Kasumi-1 (cell line): ENCODE data around the gene PIH1D1.

ENCODE experiments used
- DNase-seq, 2 experiments: peaks; one replicate each; lab custom pipeline; 2025; lab: John Stamatoyannopoulos, UW

The PIH1D1 gene

DNA sequence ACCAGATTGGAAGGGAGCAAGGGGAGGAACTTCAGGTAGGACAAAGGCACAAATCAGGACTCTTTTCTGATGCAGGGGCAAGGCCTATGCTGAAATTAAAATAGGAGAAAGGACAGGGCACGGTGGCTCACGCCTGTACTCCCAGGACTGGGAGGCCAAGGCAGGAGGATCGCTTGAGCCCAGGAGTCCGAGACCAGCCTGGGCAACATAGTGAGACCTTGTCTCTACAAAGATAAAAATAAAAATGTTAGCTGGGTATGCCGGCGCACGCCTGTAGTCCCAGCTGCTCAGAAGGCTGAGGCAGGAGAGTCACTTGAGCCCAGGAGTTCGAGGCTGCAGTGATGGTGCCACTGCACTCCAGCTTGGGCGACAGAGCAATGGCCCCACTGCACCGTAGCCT is 15.9 kb downstream of the PIH1D1 start:
- no peak for DNase-seq

GRCh38 chr19:49434907-49435583 is 16.6 kb downstream of the PIH1D1 start:
- DNase-seq, result no peak

DNA sequence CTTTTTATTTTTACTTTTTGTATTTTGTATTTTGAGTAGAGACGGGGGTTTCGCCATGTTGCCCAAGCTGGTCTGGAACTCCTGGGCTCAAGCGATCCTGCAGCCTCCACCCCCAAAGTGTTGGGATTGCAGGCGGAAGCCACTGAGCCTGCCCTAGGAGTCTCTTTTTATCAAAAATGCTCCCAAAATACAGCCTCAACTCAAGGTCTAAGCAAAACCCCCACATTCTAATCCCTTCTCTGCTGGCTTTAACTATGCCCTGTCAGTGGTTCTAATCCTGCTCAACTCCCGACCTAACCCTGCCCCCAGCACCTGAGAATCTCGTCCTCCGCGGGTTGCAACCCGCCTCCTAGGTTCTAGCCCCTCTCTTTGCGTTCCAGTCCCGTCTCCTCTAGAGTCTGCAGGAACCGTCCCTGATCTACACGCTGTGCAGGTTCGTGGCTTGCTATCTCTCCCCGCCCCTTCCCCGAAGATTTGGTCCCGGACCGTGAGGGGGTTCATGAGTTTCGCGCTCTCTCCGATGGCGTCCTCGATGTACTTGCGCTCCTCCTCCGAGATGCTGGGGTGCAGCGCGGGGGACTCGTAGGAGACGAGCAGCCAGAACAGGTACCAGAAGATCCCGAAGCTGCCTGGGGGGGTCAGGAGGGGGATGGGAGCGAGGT is 18.2 kb downstream of the PIH1D1 start:
- DNase-seq, result no peak

- no peak for DNase-seq
Observed at GRCh38 chr19:49432141-49433073, 19.2 kb downstream of the PIH1D1 start.

GRCh38 chr19:49431330-49431749 is 20.3 kb downstream of the PIH1D1 start:
- no peak for DNase-seq

DNA sequence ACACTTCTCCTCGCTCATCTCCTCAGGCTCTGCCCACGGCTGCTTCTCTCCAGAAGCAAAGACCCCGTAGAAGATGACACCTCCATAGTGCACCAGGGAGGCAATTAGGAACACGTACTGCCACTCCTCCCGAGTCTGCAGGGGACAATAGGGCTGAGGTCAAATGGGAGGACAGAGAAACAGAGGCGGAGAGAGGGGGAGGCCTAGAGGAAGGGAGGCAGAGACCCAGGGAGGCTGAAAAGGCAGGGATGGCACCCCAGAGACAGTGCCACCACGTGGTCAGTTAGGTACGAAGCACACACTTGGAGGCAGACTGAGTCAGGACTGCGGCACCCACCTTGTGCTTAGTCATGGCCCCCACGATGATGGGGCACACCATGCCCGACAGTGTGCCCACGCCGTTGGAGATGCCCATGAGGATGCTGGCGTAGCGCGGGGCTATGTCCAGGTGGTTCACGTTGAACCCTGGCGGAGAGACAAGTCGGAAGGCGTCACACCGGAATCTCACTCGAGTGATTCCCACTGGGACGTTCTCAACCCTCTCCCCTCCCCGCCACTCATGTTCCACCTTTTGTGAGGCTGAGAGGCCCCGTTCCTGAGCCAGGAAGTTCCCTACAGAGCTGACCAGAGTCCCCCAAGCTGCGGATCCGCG is 20.8 kb downstream of the PIH1D1 start:
- peak; percentile 38 to 52 for DNase-seq

GRCh38 chr19:49430172-49430677 is 21.4 kb downstream of the PIH1D1 start:
- no peak for DNase-seq

DNA sequence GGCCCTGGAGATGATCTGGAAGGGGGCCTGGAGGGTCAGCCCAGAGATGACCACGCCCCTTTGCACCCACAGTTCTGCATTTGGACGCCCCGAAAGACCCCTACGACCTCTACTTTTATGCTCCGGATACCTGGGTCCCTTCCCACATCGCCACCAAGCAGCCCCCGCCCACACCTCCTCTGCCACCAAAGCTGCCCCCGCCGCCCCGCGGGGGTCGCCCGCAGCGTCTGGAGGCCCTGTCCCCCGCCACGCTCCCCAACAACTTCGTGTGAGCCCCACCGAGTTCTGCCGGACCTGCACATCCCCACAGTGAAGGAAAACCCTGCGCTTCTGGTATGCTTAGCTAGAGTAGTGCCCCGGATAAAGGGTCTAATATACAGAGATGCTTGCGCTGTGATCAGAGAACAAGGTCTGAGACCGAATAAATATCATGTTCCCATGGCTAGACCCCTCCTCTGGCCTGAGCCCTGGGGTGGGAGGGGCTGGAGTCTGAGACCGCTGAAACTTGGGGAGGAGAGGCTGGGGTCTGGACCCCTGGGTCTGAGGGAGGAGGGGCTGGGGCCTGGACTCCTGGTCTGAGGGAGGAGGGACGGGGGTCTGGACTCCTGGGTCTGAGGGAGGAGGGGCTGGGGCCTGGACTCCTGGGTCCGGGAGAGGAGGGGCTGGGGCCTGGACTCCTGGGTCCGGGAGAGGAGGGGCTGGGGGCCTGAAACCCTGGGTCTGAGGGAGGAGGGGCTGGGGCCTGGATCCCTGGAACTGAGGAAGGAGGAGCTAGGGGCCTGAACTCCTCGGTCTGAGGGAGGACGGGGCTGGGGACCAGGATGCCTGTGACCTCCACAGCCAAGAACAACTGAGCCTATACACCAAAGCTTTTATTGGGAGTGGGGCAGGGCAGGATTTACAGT is 22.8 kb downstream of the PIH1D1 start:
- DNase-seq, result no peak

DNA sequence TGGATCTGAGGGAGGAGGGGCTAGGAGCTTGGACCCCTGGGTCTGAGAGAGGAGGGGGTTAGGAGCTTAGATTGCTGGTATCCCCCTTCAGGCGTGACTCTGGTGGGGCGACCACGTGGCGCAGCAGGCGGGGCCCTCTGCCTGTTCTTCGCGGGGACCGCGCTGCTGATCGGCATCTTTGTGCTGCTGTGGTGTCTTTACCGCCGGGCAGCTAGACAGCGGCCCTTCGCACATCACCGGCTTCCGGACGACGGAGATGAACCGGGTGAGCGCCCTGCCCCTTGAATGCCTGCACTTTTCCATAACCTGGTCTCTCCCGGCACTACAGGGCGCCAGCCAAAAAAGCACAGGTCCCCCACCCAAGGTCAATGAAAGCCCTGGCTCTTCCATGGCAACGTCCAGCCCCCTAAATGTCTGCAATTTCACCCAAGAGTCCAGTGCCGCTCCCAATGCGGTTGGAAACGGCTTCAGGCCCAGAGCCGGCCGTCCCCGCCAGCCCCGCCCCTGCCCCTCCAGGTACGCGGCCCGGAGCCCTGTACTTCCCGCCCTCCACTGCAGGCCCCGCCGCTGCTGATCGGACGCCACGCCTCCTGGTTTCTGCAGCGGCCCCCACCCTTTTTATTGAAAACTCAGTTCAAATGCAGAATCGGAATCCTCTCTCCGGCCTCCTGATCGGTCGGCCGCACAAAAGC is 23.6 kb downstream of the PIH1D1 start:
- DNase-seq, result no peak

- DNase-seq, result no peak
Observed at GRCh38 chr19:49427339-49427738, 24.3 kb downstream of the PIH1D1 start.

- DNase-seq, result peak in 1 of 2 experiments; percentile 23
Observed at GRCh38 chr19:49425922-49426592, 25.6 kb downstream of the PIH1D1 start.

GRCh38 chr19:49425178-49425577 is 26.4 kb downstream of the PIH1D1 start, which contains the start of gene GFY:
GFY (plus strand) TSS chr19:49425388; CDS start chr19:49426431, 1,043 bp downstream.
- no peak for DNase-seq

- DNase-seq, result no peak
Observed at GRCh38 chr19:49423985-49424303, 27.7 kb downstream of the PIH1D1 start.

- DNase-seq, result no peak
Observed at GRCh38 chr19:49423071-49423984, 28.3 kb downstream of the PIH1D1 start, which contains the start of gene PTH2. PTH2 (minus strand) TSS chr19:49423441; CDS start chr19:49423339, 102 bp downstream.

- no peak for DNase-seq
Observed at GRCh38 chr19:49422407-49423070, 29.1 kb downstream of the PIH1D1 start.

- DNase-seq, result no peak
Observed at GRCh38 chr19:49421878-49422202, 29.8 kb downstream of the PIH1D1 start.

GRCh38 chr19:49421039-49421877 is 30.4 kb downstream of the PIH1D1 start:
- no peak for DNase-seq
